KG1 (cell line): ENCODE data around the gene MESD.

Source experiments
- DNase-seq: peaks from one replicate; lab custom pipeline; 2025; lab: John Stamatoyannopoulos, UW

Gene MESD

DNA sequence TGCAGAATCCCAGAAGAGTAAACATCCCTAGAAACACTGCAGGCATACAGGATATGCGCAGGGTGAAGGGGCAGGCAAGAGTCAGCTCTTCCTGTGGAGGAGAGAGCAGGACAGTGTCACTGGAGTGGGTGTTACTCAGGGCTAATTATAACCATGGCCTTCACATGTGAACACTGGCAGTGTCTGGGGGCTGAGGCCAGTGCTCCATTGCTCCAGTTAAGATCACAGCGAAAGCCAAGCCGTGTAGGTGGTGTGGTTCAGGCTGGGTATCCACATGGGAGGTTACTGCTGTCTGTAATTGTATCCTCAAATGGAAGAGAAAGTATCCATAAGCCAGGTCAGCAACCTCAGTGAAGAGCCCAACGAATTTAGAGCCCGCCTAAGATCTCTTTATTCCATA, 84.6 kb downstream of the MESD start:
- DNase-seq: no peak

DNA sequence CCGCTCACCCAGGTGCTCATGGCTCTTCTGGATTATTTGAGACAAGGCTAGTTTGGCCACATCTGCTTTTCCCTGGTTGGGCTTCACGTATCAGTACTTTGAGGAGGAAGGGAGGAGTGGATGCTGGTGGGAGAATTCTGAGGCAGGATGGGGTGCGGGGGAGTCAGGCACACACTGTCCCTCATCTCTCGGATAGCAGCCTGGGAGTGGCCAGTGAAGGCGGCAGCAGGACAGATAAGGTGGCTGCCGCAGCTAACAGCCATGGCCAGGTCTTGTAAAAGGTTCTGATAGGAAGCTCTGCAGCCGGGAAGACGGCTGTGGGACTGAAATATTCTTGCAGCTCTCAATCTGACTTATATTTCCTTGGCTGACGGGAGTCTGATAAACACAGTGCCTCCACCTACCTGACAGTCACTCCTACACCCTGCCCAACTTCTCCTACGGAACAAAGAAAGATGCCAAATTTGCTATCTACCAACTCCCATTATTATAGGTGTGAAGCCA, 87.3 kb downstream of the MESD start:
- no peak for DNase-seq

DNA sequence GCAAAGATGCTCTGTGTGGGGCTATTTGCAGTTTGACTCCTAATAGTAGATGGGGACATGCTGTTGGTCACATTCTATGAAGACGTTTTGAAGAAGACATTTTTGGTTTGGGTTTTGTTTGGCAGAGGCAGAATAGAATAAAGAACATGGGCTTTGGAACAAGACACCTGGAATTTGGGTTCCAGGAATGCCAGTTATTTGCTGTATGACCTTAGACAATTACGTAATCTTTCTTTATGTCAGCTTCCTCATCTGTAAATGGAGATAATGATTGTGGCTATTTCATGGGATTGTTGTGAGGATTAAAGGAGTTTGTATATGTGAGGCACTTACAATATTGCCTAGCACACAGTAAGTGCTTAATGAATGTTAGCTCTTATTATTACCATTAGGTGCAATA, 91.6 kb downstream of the MESD start:
- no peak for DNase-seq
